ENCODE measurements around the gene KRTAP4-6.

- TF ChIP-seq CTCF (IDR thresholded peaks at IDR 0.05 in 4 of 5, conservative IDR thresholded peaks at IDR 0.05 in 1 of 5), result no peak
- no peak for TF ChIP-seq POLR2A (IDR thresholded peaks at IDR 0.05)
Measured at GRCh38 chr17:41118721-41119120, 21.6 kb downstream of the KRTAP4-6 start.
